GM12878 (cell line): ENCODE measurements around the gene GFRA1. TPM values are rescaled to one million over a fixed set of nuclear protein-coding genes. Genes with fewer than 3 reads are reported as not detected.

Experiments
- ATAC-seq: fragments of 200-7000 bp; cut with Tn5 transposase; 3 replicates; pipeline ENCODE4 v1.9.1; 2020; ENCODE audit warnings: mild to moderate bottlenecking, moderate library complexity
- BruUV-seq: library from RNA; stranded (reverse); fragments of 400-500 nt; replicated peaks from 2 replicates; lab custom pipeline; 2021; lab: Mats Ljungman, UMichigan
- CTCF ChIA-PET: fragments of 300-600 bp; sonication (Branson Sonifier 250); formaldehyde crosslinking; extraction: SDS; loops from one replicate; lab custom pipeline; 2021; ENCODE audit warnings: inconsistent platforms; lab: Yijun Ruan, JAX
- POLR2A ChIA-PET: fragments of 350-600 bp; formaldehyde crosslinking; extraction: SDS; loops from one replicate; lab custom pipeline; 2021; ENCODE audit warnings: inconsistent platforms; lab: Charles Lee
- RAD21 ChIA-PET: fragments of 300-600 bp; sonication (Branson Sonifier 250); formaldehyde crosslinking; loops from one replicate; lab custom pipeline; 2023; ENCODE audit warnings: antibody characterized with exemption; ENCODE audit not compliant: unreplicated experiment; lab: Charles Lee
- SMC1A ChIA-PET: fragments of 300-600 bp; sonication (Branson Sonifier 250); formaldehyde crosslinking; loops from one replicate; lab custom pipeline; 2023; ENCODE audit not compliant: unreplicated experiment, uncharacterized antibody; lab: Charles Lee
- DNase-seq: peaks from one replicate; pipeline ENCODE4 v3.0.0-alpha.2; 2011; ENCODE audit warnings: low read depth, low spot score
- FAIRE-seq: peaks from 3 replicates; lab custom pipeline; 2011; peaks lifted over from hg19 to GRCh38; lab: Jason Lieb, UNC
- H2AFZ ChIP-seq: 2 replicates; pipeline ENCODE4 v1.6.0; 2011; ENCODE audit warnings: low read depth, low read length, control low read depth; ENCODE audit not compliant: control insufficient read depth
- H3K27ac ChIP-seq: 2 replicates; pipeline ENCODE4 v1.5.1; 2011; ENCODE audit warnings: control low read depth; ENCODE audit not compliant: control insufficient read depth, insufficient read depth
- H3K27me3 ChIP-seq, 2 experiments: replicated peaks in 1 of 2; 2 replicates each; pipeline versions ENCODE4 v1.6.0 to v1.6.1; 2011; ENCODE audit warnings: low read length in 1 of 2; ENCODE audit not compliant: control insufficient read depth in 2 of 2, insufficient read depth in 2 of 2
- H3K36me3 ChIP-seq, 2 experiments: 2 replicates each; pipeline ENCODE4 v1.5.1; 2011; ENCODE audit warnings: low read length in 1 of 2; ENCODE audit not compliant: control insufficient read depth in 2 of 2, insufficient read depth in 2 of 2
- H3K4me1 ChIP-seq: 2 replicates; pipeline ENCODE4 v1.6.1; 2011; ENCODE audit warnings: mild to moderate bottlenecking, low read length, moderate library complexity, mixed read lengths; ENCODE audit not compliant: control insufficient read depth, insufficient read depth
- H3K4me2 ChIP-seq: 2 replicates; pipeline ENCODE4 v1.6.0; 2011; ENCODE audit warnings: control low read depth; ENCODE audit not compliant: control insufficient read depth, insufficient read depth
- H3K4me3 ChIP-seq: fragments of 200-600 bp; sonication (generic); 2 replicates; pipeline ENCODE4 v1.5.1; 2016
- H3K79me2 ChIP-seq: 2 replicates; pipeline ENCODE4 v1.6.0; 2011; ENCODE audit warnings: low read length; ENCODE audit not compliant: control insufficient read depth, insufficient read depth
- H3K9ac ChIP-seq: 2 replicates; pipeline ENCODE4 v1.8.0; 2011; ENCODE audit warnings: low read length, control low read depth, mixed read lengths; ENCODE audit not compliant: control insufficient read depth, insufficient read depth
- H3K9me3 ChIP-seq: replicated peaks from 3 replicates; pipeline ENCODE4 v1.5.1; 2011; ENCODE audit warnings: mild to moderate bottlenecking, low read length; ENCODE audit not compliant: control insufficient read depth, insufficient read depth
- H4K20me1 ChIP-seq: 2 replicates; pipeline ENCODE4 v1.6.0; 2011; ENCODE audit not compliant: control insufficient read depth, insufficient read depth
- BACH1 ChIP-seq: fragments of 450-650 bp; IDR thresholded peaks from 2 replicates; pipeline ENCODE4 v1.6.1; 2017; ENCODE audit warnings: mild to moderate bottlenecking, borderline replicate concordance
- CBX5 ChIP-seq: sonication (generic); IDR thresholded peaks from 2 replicates; pipeline ENCODE4 v1.6.1; 2016; ENCODE audit warnings: low read depth, moderate library complexity, mild to moderate bottlenecking, inconsistent platforms
- EED ChIP-seq: sonication (generic); IDR thresholded peaks from 2 replicates; pipeline ENCODE4 v1.6.1; 2016; ENCODE audit warnings: antibody characterized with exemption, low read depth
- KAT2A ChIP-seq: conservative IDR thresholded peaks from 2 replicates; pipeline ENCODE4 v1.6.1; 2011; ENCODE audit warnings: low read depth, low read length; ENCODE audit not compliant: control insufficient read depth
- MEF2A ChIP-seq: IDR thresholded peaks from 2 replicates; pipeline ENCODE4 v1.6.1; 2011; ENCODE audit warnings: low read depth, mild to moderate bottlenecking, low read length, moderate library complexity; ENCODE audit not compliant: insufficient read depth
- NR2C1 ChIP-seq: fragments of 450-650 bp; IDR thresholded peaks from 2 replicates; pipeline ENCODE4 v1.6.1; 2017; ENCODE audit warnings: antibody characterized with exemption, mild to moderate bottlenecking, moderate library complexity
- RAD51 ChIP-seq: fragments of 450-650 bp; IDR thresholded peaks from 2 replicates; pipeline ENCODE4 v1.6.1; 2016; ENCODE audit warnings: moderate library complexity, mild to moderate bottlenecking, inconsistent platforms
- SMAD1 ChIP-seq: fragments of 450-650 bp; IDR thresholded peaks from 2 replicates; pipeline ENCODE4 v1.6.1; 2018; ENCODE audit warnings: mild to moderate bottlenecking, low read depth; ENCODE audit not compliant: partially characterized antibody
- SMC3 ChIP-seq: IDR thresholded peaks from 2 replicates; pipeline ENCODE4 v1.6.1; 2011; ENCODE audit warnings: low read length, improper control_type of control experiment, borderline replicate concordance
- STAT1 ChIP-seq: fragments of 450-650 bp; conservative IDR thresholded peaks from 2 replicates; pipeline ENCODE4 v1.6.1; 2014; ENCODE audit warnings: antibody characterized with exemption, mild to moderate bottlenecking
- ZNF622 ChIP-seq: fragments of 450-650 bp; IDR thresholded peaks from 2 replicates; pipeline ENCODE4 v1.6.1; 2017; ENCODE audit warnings: mild to moderate bottlenecking, inconsistent platforms
- ZZZ3 ChIP-seq: IDR thresholded peaks from 2 replicates; pipeline ENCODE4 v1.6.1; 2011; ENCODE audit warnings: low read depth; ENCODE audit not compliant: control insufficient read depth, insufficient read length
- WGBS: methylation state at CpG from one replicate; pipeline ENCODE4 v1.1.6; 2016; ENCODE audit warnings: low lambda C conversion rate; ENCODE audit not compliant: insufficient replicate concordance, insufficient coverage; ENCODE audit errors: missing lambda C conversion rate; 5-methylcytosine and 5-hydroxymethylcytosine counted together
- in situ Hi-C: fragments of 300-500 bp; cut with MboI; formaldehyde crosslinking; loops from 9 replicates; pipeline ENCODE4 v1.14.3; 2018; ENCODE audit warnings: mixed read lengths
- intact Hi-C: fragments of 100-400 bp; cut with micrococcal nuclease; formaldehyde crosslinking; loops from one replicate; pipeline ENCODE4 v1.14.2; 2022; ENCODE audit not compliant: unreplicated experiment
- polyA plus RNA-seq, 11 experiments: library from polyadenylated mRNA; depleted of rRNA in 4 of 11; unstranded in 6 of 11; stranded (reverse) in 5 of 11; fragments of >200 nt; fragmentation: Nextera tagmentation in 4 of 11; fragmentation: Illumina TruSeq in 1 of 11; extraction: Ambion mirVana in 4 of 11; extraction: Trizol in 1 of 11; gene quantifications; 1 replicate in 1 of 11; 2 replicates in 10 of 11; pipeline versions ENCODE4 v1.2.1 to v1.2.3, GENCODE V29; 2011 to 2016; ENCODE audit warnings: inconsistent platforms in 2 of 11, missing spikeins in 2 of 11, low read depth in 1 of 11
- total RNA-seq, 4 experiments: library from RNA; depleted of rRNA in 3 of 4; stranded (reverse); fragments of >200 nt in 3 of 4; fragmentation: Illumina TruSeq in 1 of 4; extraction: Trizol in 1 of 4; gene quantifications; 2 replicates each; pipeline versions ENCODE4 v1.2.1 to v1.2.3, GENCODE V29; 2013 to 2021
- TF ChIP-seq, protein P1 (sequence below): IDR thresholded peaks from 2 replicates; pipeline ENCODE4 v1.6.1; 2012; ENCODE audit warnings: mild to moderate bottlenecking, low read depth, low read length

GFRA1 gene
- total and polyA plus RNA-seq, 10 of the 15 experiments (the other 5 are each of a cell fraction or from before 2014, with no cell fraction given) = 0.05 to 0.19 TPM; not detected in 8

- ChIA-PET SMC1A (no interaction called here), CTCF (no interaction called here), POLR2A (no interaction called here), RAD21 (no interaction called here)
- no peak for FAIRE-seq
- H2AFZ ChIP-seq = no peak overlapping the region
- no peaks in the 10 kb centered on the region for H3K36me3 ChIP-seq
- no peaks in the 10 kb centered on the region for H3K4me1 ChIP-seq
- no peak overlapping the region for H3K9ac ChIP-seq
- no peaks in the 10 kb centered on the region for H3K79me2 ChIP-seq
- H4K20me1 ChIP-seq = no peaks in the 10 kb centered on the region
- H3K27me3 ChIP-seq = no peaks in the 10 kb centered on the region; a peak in 1 of 4 replicates
- TF ChIP-seq EED (no peak), RAD51 (no peak), SMAD1 (no peak), BACH1 (no peak), CBX5 (no peak), ZZZ3 (no peak), STAT1 (no peak), NR2C1 (no peak), MEF2A (no peak), ZNF622 (no peak), KAT2A (no peak), SMC3 (no peak)
- TF ChIP-seq, protein P1, sequence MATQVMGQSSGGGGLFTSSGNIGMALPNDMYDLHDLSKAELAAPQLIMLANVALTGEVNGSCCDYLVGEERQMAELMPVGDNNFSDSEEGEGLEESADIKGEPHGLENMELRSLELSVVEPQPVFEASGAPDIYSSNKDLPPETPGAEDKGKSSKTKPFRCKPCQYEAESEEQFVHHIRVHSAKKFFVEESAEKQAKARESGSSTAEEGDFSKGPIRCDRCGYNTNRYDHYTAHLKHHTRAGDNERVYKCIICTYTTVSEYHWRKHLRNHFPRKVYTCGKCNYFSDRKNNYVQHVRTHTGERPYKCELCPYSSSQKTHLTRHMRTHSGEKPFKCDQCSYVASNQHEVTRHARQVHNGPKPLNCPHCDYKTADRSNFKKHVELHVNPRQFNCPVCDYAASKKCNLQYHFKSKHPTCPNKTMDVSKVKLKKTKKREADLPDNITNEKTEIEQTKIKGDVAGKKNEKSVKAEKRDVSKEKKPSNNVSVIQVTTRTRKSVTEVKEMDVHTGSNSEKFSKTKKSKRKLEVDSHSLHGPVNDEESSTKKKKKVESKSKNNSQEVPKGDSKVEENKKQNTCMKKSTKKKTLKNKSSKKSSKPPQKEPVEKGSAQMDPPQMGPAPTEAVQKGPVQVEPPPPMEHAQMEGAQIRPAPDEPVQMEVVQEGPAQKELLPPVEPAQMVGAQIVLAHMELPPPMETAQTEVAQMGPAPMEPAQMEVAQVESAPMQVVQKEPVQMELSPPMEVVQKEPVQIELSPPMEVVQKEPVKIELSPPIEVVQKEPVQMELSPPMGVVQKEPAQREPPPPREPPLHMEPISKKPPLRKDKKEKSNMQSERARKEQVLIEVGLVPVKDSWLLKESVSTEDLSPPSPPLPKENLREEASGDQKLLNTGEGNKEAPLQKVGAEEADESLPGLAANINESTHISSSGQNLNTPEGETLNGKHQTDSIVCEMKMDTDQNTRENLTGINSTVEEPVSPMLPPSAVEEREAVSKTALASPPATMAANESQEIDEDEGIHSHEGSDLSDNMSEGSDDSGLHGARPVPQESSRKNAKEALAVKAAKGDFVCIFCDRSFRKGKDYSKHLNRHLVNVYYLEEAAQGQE = no peak
- intact Hi-C loops (no loop called here), in situ Hi-C loops (no loop called here)
- no peaks in the 10 kb centered on the region for H3K9me3 ChIP-seq
- H3K27ac ChIP-seq = no peak overlapping the region
- BruUV-seq = no TSS peak
- no peak for ATAC-seq
- no peak for DNase-seq
- H3K4me2 ChIP-seq = no peak overlapping the region
- H3K4me3 ChIP-seq = no peak overlapping the region
- 21% methylated on average over 10 of the region's 10 CpGs for WGBS
Measured at GRCh38 chr10:116049158-116049973, 223.6 kb downstream of the GFRA1 start.
